Inflammatory macrophage (primary cell): ENCODE data around the gene MAPK9.
"Not testable (repeated sequence)": the region's sequence is repeated elsewhere in the genome, so short reads cannot be mapped to it uniquely, and the experiment has no call there.

Experiments used
- DNase-seq, 2 donors: peaks; one replicate each; pipeline ENCODE4 v3.0.0-alpha.2; 2020 to 2022

The MAPK9 gene

DNA sequence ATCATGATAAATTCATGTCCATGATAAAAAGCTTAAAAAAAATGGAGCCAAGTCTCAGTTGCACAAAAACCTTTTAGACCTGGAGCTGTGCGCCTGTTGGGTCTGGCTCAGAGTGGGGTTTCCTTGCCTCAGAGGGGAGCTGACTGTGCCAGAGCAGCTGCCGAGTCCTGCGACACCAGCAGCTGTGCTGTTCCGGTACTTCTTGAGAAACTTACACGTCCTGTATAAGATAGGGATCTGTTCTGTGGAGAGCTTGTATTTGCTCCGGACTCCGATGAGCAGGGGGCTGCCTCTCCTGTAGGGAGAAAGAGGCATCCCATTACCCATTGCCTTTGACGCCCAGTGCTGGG lies 32.7 kb upstream of the MAPK9 start:
- DNase-seq, result no peak

DNA sequence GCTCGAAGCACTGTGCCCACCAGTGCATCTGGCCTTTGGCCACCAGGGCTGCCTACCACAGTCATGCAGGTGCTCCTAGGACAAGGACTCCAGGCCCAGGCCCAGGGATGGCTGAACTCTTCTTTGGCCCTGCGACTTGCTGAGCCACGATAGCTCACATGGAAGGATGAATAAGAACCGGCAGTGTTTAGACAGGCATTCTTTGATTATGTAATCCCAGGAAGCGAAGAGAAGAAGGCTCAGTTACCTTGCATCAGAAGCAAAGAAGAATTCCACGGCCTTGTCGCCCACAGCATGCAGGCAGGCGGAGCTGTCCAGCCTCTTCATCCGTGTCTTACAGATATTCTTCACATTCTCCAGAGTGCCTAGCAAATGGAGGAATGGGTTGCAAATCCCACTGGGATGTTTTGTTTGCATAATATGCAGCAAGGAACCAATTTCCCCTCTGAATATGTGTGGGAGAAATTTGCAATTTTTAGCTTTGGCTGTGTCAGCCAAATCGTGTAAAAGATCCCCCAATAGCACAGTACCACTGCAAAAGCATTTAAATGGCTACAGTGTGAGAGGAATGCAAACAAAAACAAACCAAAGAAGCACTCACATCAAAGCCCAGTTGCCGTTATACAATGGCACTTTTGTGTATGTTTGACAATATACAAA lies 32.2 kb upstream of the MAPK9 start:
- DNase-seq, result peak; percentile 26 to 68

DNA sequence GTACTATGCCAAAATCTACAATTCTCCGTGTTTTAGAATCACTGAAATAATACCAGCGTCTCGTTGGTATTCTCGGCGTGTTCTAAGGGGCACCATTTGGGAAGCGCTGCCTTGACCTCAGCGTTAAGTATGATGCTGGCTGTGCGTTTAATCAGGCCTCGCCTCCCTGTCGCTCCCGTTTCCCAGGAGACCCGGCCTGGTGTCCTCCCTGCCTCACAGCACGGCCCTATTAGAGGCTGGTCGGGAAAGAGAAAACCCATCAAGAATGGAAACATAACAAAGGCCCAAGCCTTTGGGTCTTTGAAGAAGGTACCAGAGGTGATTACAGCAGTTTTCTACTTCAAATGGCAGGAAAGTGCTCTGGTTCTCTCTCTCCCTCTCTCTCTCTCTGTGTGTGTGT lies 31.3 kb upstream of the MAPK9 start:
- DNase-seq, result no peak

DNA sequence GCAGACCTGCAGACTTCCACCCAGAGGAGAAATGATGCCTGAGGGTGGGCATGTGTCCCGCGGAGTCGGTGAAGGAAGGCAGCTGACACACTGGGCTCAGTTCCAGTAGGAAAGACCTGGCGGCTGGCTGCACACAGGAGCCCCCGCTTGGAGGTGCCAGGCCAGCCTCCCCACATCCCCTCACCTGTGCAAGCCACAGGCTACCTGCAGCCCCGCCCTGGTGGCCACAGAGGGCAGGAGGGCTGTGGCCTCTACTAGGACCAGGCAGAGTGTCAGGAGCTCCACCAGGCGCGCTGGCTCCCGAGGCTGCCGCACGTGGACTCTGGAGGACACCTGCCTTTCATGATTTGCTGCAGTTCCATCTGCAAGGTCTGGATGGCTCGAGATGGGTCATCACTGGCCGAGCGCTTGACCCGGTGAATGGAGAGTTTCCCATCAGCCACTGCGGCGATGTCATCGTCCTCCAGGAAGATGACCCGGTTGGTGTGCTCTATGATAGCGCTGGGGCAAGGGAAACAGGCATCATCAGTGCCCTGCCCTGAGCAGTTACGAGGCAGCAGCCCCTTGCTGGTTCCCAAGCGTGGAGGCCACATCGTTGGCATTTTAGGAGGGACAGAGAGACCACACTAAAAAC lies 26.7 kb upstream of the MAPK9 start:
- DNase-seq, result no peak

DNA sequence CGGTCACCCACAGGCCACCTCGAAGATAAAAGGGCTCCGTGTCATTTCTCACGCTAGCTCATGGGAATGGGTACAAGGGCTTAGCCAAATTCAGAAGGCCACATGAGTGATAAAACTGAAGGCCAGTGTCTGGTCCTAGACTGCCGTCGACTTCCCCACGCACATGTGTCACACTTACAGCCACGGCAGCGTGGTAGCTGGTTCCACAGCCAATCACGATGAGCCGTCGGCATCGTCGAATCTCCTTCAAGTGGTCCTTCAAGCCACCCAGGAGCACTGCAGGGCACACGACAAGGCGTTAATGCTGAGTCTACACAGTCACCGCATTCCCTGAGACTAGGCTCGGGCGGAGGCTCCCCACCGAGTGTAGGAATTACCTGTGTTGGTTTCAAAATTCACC lies 24.7 kb upstream of the MAPK9 start:
- DNase-seq, result no peak

DNA sequence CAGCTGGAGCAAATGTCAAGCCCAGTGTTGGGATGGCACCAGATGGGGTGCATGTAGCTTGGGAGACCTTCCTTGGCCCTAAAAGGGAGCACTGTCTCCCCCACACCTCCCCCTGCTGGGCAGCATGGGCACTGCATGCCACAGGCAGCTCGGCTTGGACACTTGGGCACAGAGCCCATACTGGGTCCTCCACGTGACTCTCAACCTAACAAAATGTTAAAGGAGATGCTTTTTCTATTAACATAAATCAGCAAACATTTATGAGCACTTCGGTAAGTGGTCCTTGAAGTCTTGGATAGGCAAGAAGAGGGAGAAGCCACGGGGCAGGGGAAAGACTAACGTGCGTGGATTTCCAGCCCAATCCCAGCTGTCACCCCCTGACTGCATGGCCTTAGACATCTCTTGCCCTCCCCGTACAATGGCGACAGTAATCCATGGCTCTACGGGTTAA lies 23.9 kb upstream of the MAPK9 start:
- peak; percentile 74 to 75 for DNase-seq

DNA sequence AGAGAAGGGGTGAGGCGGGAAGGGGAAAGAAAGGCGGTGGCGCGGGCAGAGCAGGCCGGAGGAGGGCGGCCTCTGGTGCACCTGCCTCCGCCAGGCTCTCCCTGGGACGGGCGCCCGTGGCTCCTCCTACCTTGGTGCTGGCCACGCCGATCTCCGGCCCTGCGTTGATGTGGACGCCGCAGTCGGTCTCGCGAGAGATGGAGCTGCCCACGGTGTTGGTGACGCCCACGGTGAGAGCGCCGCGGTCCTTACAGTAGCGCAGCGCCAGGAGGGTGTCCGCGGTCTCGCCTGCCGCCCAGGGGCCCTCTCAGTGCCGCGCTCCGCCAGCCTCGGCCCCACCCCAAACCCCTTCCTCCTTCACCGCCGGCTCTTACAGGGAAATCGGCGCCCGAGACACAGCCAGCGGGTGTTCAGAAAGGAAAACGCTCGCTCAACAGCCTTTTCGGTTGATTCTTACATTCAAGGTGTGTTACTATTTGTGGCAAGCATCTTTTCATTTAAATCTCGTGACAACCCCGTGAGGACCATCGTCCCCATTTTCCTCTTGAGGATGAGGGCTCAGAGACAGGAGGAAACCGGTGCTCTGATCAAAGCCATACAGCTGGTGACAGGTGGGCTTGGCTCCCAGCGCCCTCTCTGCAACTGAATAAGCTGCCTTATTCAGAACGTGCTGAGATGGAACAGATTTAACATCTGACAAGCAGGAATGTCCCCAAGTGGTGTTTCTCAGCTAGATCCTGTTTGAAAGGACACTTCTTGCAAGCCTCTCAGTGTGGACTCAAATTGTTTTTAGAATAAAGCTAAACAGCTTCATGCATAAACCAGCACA lies 22.0 kb upstream of the MAPK9 start:
- DNase-seq, result peak; percentile 84 to 95

DNA sequence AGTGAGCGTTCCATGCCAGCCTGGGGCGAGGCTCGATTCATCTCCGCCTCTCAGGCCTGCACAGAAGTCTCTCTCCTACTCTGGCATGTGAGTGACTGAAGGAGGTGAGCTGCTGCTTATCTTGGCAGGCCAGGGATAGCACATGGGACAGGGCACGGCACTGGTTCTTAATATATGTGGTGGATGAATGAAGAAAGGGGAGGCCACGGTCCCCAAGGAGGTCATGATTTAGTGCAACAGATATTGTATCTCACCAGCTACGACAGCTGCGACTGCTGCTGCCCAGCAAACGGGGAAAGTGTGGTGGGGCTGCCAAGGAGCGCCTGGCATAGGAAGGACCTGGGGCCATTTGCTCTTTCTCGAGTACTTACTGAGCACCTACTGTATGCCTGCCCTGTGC lies 19.3 kb upstream of the MAPK9 start:
- DNase-seq, result no peak

DNA sequence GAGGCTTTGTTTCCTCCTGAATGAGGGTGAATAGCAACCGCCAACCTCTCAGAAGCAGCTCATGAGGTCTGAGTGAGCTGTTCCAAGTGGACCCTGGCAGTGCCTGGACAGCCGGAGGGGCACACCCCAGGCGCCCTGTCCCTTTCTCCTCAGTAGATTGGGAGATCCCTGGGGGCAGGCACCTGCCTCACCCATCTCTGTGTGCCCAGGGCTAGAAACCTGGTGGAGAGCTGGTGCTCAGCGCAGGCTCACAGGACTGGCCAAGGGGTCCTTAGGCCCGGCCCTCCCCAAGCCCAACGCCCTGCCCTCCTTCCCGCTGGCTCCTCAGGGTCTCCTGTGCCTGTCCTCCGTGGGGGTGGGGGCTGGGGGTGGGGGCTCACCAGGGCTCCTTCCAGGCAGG lies 14.9 kb upstream of the MAPK9 start:
- no peak for DNase-seq

DNA sequence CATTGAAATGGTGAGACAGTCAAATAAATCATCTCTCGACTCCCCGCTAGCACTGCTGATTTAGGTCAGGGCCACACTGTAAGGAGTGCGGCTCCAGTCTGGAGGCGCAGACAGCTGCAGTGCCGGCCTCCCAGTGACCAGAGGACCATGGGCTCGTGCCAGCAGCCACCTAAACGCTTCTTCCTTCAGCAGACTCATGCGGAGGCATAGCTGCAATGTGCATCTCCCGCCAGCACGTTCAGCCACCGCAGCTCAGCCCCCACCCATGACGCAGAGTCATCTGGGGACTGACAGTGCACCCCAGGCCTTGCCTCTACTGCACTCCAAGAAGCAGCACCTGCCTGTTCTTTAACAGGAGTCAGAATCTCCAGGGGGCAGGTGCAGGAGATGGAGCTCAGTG lies 13.6 kb upstream of the MAPK9 start:
- no peak for DNase-seq

DNA sequence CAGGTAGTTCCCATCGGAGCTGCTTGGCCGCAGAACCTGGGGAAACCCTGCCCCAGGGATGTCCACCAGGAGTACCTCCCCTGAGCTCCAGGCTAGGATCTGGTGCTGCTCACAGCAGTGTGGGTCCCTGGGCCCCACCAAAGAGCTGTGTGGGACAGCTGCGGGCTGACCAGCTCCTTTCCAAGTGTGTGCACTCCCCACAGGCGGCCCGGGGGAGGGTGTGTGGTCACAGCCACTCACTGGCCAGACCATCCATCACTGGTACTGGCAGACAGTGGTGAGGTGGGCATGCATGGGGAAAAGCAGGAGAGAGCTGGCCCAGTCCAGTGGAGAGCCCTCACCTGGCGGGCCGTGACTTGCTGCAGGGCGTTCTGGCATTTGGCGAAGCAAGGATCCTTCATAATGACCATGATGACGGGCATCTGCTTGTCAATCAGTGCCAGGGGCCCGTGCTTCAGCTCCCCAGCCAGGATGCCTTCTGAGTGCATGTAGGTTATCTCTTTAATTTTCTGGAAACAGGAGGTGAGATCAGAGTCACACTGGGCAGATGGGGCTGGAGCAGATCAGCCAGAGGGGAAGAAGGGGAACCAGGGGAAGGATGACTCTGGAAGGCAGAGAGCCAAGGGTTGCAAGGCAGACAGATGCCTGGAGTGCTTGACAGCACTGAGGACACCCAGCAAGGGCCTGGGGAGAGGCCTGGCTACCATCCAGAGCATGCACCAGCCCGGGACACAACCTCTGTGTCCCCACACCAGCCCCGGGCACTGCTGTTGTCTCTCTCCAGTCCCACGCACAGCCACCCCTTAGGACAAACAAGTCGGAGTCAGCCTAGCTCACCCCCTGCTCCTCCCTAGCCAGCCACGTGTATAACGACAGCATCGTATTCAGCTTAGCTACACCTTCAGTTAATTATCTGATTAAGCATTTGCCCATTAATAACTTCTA lies 12.8 kb upstream of the MAPK9 start:
- DNase-seq, result no peak

DNA sequence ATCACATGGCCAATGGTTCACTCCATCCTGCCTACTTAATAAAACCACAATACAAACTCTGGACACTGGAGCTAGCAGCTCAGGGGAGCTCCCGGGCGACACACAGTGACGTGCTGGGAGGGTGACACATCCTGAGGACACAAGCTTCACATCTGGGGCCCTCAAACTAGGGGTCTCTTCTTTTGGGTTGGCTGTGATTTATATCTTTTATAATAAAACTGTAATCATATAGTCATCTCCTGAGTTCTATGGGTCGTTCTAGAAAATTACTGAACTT lies 12.1 kb upstream of the MAPK9 start:
- DNase-seq, result no peak

DNA sequence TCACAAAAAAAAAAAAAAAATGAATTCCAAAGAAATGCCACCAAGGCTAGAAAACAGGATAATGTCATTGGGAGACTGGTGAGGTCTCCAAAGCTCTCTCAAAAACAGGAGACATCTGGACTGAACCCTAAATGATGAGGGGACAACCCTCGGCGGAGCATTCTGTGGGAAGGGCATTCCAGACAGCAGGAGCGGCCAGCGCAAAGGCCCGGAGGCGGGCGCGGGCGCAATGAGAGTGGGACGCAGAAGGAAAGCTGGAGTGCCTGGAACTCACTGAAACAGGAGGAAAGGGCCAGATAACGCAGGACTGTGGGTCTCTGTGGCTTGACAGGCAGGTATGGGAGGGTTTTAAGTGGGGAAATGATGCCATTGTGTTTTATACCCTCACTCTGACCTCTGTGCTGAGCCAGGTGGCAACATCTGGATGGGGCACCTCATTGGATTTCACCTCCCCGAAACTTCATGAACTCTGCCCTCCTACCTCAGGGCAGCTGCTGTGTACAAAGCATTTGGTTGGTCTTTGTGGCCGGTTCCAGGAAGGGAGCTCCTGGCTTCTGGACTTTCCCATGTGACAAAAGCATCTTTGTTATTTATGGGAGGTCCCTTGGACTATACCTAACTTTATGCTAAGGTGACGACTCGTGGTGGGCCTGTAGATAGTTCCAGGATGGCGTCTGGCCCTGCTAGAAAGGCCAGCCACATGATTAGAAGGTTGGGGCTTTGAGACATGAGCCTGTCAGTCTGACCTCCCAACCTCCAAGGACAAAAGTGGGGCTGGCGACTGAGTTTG lies 11.5 kb upstream of the MAPK9 start:
- DNase-seq, result no peak

DNA sequence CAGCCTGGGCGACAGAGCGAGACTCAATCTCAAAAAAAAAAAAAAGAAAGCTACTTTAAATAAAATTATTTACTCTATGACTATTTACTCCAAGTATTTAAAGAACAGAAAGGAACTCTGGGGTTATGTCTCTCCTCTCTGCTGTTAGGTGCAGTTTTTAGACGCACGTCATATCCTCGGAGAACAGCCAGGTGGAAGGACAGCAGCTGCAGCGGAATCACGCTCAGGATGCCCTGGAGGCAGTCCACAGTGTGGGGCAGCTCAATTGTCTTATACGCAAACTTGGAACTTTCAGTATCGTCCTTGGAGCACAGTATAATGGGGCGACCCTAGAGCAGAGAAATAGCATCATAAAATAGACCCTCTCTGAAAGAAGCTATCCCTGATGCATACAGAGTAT lies 10.4 kb upstream of the MAPK9 start:
- no peak for DNase-seq

DNA sequence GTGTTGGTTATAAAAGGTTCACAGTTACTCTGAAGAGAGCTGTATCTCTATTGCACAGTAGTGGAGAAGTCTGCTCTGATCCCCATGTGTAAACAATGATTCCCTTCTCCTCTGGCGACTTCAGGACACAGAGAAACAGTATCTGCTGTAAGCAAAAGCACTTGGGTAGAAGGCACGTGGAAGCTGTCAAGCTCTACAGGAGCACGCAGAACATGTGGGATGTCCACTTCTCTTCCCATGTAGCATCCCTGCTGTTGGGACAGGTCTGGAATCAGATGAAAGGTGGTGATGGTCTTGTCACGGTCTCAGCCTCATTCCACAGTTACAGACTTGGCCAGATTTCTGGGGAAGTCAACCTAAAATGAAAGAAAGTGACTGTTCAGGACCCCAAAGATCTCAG lies 9.4 kb upstream of the MAPK9 start:
- no peak for DNase-seq

DNA sequence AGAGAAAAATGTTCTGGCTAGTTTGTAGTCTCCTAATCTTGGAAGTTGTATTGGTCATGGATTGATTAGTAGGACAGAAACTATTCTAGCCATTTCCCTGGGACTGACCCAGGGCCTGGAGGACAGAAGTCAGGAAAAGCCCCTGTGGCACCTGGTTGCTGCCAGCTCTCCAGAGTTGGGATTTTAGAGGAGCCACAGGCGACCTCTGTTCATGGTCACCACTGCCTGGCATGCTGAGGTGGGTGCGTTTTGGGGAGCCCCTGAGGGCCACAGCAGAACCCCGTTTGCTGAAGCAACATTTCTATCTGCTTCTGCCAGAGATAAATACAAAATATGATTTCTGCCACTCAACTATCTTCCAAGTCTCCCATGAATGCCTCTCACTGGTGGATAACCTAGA lies 7.6 kb upstream of the MAPK9 start:
- DNase-seq, result no peak

DNA sequence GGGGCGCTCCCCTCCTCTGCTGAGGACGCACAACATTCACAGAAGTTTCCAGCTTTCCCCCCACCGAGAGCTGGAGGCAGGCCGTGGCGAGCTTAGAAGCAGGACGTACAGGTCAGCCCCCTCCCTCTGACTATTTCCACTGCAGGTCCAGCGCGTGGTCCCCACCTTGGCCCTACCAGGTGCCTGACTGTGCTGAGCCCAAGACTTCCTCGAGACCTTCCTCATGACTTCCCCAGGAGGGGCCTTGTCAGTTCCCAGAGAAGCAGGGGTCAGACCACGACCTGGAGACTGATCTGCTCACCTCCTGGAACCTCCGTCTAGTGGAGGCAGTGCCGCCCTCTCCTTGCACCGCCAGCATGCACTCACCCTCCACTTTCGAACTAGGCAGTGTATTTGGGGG lies 7.1 kb upstream of the MAPK9 start:
- DNase-seq, result not testable (repeated sequence)

DNA sequence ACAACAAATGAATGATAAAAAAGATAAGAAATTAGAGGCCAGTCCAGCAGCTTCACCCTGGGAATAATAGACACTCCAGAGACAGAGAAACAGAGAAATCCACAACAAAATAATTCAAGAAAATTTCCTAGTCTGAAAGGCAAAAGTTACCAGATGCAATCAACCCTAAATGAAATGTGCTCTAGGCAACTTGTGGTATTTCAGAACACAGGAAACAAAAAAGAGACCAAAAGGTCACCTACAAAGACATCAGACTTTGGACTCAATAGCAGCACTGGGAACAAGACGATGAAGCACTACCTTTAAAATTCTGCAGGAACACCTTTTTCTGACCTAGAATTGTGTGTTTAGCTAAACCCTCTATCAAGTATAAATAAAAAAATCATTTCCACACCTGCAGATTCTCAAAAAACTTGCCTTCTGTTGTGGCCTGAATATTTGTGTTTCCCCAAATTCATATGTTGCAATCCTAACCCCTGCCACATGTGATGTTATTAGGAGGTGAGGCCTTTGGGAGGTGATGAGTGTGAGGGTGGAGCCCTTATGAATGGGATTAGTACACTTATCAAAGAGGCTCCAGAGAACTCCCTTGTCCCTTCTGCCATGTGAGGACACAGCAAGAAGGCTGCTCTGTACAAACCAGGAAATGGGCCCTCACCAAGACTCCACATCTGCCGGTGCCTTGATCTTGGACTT lies 5.9 kb upstream of the MAPK9 start:
- DNase-seq, result no peak

DNA sequence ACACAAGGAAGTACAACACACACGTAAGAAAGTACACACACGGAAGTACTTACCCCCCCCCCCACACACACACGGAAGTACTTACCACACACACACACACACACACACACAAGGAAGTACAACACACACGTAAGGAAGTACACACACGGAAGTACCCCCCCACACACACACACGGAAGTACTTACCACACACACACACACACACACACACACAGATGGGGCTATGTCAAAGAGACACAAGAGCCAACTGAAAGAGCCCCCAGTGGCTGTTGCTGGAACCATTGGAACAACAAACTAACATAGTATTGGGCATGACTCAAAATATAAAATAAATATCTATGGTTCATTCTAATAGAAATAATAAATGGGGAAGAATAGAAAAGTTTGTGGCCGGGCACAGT lies 4.9 kb upstream of the MAPK9 start:
- no peak for DNase-seq

DNA sequence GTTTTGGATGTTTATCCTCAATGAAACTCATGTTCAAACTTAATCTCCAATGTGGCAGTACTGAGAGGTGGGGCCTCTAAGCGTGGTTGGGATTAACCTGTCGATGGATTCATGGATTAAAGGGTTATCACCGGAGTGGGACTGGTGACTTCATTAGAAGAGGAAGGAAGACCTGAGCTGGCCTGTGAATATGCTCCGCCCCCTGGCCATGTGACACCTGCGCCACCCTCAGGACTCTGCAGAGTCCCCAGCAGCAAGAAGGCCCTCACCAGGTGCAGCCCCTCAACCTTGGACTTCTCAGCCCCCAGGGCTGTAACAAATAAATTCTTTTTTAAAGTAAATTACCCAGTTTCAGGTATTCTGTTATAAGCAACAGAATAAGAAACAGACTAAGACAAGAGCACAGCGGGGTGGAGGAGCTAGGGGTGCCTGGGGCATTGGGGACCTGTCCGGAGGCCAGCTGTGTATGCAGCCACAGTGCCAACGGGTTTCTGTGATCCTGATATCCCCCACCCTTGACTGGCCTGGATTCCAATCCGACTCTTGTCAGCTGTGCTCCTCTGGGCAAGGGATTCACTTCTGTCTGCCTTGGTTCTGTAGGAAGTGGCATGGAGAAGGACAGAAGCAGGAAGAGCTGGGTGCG lies 3.2 kb upstream of the MAPK9 start:
- DNase-seq, result no peak

DNA sequence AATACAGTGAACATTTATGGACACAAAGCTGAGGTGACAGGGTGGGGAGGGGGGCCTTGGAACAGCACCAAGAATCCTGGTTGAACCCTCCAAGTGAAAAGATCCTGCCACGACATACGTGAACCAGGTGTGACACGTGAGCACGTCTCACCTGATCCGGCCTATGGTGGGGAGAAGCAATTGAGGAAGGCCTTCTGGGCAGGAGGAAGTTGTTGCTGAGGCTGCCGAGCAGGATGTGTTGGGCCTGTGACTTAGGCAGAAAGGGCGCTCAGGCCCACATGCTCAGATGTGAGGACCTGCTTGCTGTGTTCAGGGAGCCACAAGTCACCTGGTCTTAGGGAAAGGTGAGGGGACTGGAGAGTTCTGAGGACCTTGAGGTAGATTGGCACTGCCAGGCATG lies 2.5 kb upstream of the MAPK9 start:
- DNase-seq, result no peak
